Measurements from ENCODE around the gene SFMBT2. TPM values are rescaled to one million over a fixed set of nuclear protein-coding genes. Genes with fewer than 3 reads are reported as not detected.

SFMBT2 gene
- total RNA-seq, 6 experiments from 2014 or later = 0.03 to 0.12 (median 0.06) TPM

DNA sequence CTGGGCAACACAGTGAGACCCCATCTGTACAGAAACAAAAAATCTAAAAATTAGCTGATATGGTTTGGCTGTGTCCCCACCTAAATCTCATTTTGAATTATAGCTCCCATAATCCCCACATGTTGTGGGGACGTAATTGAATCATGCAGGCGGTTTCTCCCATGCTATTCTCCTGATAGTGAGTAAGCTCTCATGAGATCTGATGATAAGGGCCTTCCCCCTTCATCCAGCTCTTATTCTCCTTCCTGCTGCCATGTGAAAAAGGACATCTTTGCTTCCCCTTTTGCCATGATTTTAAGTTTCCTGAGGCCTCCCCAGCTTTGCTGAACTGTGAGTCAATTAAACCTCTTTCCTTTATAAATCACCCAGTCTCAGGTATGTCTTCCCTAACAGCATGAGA lies 136.5 kb downstream of the SFMBT2 start:
- DNase-seq = no peak
- Mint-ChIP-seq H3K36me3 (ENCODE audit: low read depth) (peaks cover 7% of the 10 kb centered on the region; the same call in 1 of the 2 replicates), H3K4me1 (ENCODE audit: low read depth) (no peaks in the 10 kb centered on the region), H3K27me3 (ENCODE audit: insufficient read depth) (peaks cover 4% of the 10 kb centered on the region; the same call in 1 of the 2 replicates), H3K27ac (no peak overlapping the region), H3K9me3 (peaks cover 53% of the 10 kb centered on the region), H3K4me3 (no peak overlapping the region)
- TF ChIP-seq, protein P1, sequence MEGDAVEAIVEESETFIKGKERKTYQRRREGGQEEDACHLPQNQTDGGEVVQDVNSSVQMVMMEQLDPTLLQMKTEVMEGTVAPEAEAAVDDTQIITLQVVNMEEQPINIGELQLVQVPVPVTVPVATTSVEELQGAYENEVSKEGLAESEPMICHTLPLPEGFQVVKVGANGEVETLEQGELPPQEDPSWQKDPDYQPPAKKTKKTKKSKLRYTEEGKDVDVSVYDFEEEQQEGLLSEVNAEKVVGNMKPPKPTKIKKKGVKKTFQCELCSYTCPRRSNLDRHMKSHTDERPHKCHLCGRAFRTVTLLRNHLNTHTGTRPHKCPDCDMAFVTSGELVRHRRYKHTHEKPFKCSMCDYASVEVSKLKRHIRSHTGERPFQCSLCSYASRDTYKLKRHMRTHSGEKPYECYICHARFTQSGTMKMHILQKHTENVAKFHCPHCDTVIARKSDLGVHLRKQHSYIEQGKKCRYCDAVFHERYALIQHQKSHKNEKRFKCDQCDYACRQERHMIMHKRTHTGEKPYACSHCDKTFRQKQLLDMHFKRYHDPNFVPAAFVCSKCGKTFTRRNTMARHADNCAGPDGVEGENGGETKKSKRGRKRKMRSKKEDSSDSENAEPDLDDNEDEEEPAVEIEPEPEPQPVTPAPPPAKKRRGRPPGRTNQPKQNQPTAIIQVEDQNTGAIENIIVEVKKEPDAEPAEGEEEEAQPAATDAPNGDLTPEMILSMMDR (IDR thresholded peaks at IDR 0.05) = no peak

DNA sequence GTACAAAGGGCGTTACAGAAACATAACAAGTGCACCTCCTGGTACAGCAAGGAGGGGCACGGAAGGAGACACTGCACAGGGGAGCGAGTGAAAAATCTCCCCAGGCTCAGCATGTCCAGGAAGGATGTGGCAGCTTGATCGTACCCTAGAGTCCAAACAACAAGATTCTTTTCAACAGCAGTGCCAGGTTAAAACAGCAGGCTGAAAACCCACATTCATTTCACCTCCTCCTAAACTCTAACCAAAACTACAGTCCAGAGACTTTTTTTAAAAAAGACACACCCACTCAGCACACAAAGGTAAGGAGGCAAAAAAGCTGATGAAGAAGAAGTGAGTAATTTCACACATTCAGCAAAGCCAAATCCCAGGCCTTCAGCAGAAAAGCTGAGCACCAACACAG lies 138.8 kb downstream of the SFMBT2 start:
- DNase-seq = no peak
- H3K27ac Mint-ChIP-seq = no peak overlapping the region
- H3K4me3 Mint-ChIP-seq = no peak overlapping the region
- H3K36me3 Mint-ChIP-seq (ENCODE audit: low read depth) = no peaks in the 10 kb centered on the region; the same call in 1 of the 2 replicates
- H3K4me1 Mint-ChIP-seq (ENCODE audit: low read depth) = no peaks in the 10 kb centered on the region
- H3K27me3 Mint-ChIP-seq (ENCODE audit: insufficient read depth) = peaks cover 2% of the 10 kb centered on the region; the same call in 1 of the 2 replicates
- H3K9me3 Mint-ChIP-seq = peaks cover 45% of the 10 kb centered on the region
- TF ChIP-seq, protein P1 (IDR thresholded peaks at IDR 0.05) = no peak

DNA sequence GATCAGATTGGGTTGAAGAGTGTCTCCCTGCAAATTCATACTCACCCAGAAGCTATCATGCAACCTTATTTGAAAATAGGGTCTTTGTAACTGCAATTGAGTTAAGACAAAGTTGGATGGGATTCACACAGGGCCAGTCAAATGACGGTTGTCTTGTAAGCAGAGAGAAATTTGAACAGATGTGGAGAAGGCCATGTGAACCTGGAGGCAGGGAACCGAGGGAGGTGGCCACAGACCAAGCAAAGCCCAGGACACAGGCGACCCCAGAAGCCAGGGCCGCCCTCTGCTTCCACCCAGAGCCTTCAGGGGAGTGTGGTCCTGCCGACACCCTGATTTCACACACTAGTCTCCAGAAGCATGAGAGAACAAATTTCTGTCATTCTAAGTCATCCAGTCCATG lies 140.8 kb downstream of the SFMBT2 start:
- Mint-ChIP-seq H3K27ac (no peak overlapping the region), H3K9me3 (peaks cover 44% of the 10 kb centered on the region), H3K4me1 (ENCODE audit: low read depth) (no peaks in the 10 kb centered on the region)

DNA sequence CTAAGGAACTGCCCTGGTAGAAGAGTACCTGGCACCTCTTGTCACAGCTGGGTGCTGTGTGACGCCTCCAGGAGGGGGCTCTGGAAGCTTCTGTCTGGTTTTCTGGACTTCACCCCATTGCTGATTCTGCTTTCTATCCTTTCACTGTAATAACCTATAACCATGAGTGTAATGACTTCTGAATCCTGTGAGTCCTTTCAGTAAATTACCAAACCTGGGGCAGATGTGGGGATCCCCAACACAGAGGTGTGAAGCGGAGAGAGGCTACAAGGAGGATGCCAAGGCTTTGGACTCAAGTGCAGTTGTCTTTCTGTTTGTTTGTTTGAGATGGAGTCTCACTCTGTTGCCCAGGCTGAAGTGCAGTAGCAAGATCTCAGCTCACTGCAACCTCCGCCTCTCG lies 143.7 kb downstream of the SFMBT2 start:
- Mint-ChIP-seq H3K9me3 (peaks cover 53% of the 10 kb centered on the region), H3K27me3 (ENCODE audit: insufficient read depth) (no peaks in the 10 kb centered on the region), H3K27ac (no peak overlapping the region), H3K4me3 (no peak overlapping the region), H3K36me3 (ENCODE audit: low read depth) (peaks cover 4% of the 10 kb centered on the region; the same call in 1 of the 2 replicates), H3K4me1 (ENCODE audit: low read depth) (no peaks in the 10 kb centered on the region)
- DNase-seq = no peak
- TF ChIP-seq, protein P1 (IDR thresholded peaks at IDR 0.05) = no peak

More for the DNA sequence above, 140.8 kb downstream of the SFMBT2 start:
- peaks cover 4% of the 10 kb centered on the region; the same call in 1 of the 2 replicates for H3K36me3 Mint-ChIP-seq (ENCODE audit: low read depth)
- DNase-seq = no peak
- H3K27me3 Mint-ChIP-seq (ENCODE audit: insufficient read depth) = no peaks in the 10 kb centered on the region
- no peak overlapping the region for H3K4me3 Mint-ChIP-seq
- TF ChIP-seq, protein P1 (IDR thresholded peaks at IDR 0.05) = no peak

DNA sequence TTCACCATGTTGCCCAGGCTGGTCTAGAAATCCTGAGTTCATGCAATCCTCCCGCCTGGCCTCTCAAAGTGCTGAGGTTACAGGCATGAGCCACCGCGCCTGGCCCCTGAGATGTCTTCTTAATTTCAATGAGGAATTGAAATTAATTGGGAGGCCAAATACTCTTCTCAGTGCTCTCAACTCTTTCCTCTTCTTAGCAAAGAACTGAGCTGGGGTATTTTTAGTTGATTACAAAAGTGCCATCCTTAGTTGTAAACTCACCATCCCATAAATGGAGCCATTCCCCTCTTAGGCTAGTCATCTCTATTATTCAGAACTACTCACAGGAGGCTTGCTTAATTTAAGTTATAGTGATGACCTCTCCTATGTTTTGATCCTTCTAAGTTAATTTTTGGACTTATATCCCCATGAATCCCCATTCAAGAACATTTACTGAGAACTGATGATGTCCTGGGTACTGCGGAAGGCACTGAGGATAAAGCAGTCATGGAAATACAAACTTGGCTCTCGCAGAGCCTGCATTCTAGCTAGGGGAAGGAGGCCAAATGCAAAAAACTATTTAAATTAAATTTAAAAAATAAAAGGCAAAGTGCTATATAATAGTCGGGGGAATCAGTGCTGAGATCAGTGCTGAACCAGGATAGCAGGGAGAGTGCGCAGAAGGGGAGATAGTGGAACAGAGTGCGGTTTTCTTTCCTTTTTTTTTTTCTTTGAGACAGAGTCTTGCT lies 145.3 kb downstream of the SFMBT2 start:
- Mint-ChIP-seq H3K27ac (no peak overlapping the region), H3K4me1 (ENCODE audit: low read depth) (no peaks in the 10 kb centered on the region), H3K9me3 (peaks cover 51% of the 10 kb centered on the region), H3K27me3 (ENCODE audit: insufficient read depth) (no peaks in the 10 kb centered on the region), H3K4me3 (no peak overlapping the region), H3K36me3 (ENCODE audit: low read depth) (peaks cover 4% of the 10 kb centered on the region; the same call in 1 of the 2 replicates)
- TF ChIP-seq, protein P1 (IDR thresholded peaks at IDR 0.05) = no peak
- no peak for DNase-seq

Data from HFFc6 (cell line).